Stimulated activated CD8-positive, alpha-beta memory T cell treated with anti-CD3 and anti-CD28 coated beads, Interleukin-2, amount 100 ng/mL, for 48 hours (primary cell): ENCODE data around the gene ANAPC1.
"Not testable (repeated sequence)": the region's sequence is repeated elsewhere in the genome, so short reads cannot be mapped to it uniquely, and the experiment has no call there.

Experiments used
- DNase-seq, 2 donors: peaks; one replicate each; pipeline ENCODE4 v3.0.0-alpha.2; 2020; ENCODE audit warnings: low read depth in 2 of 2

ANAPC1 gene

GRCh38 chr2:111729812-111730458 lies 154.1 kb downstream of the ANAPC1 start:
- DNase-seq, result not testable (repeated sequence)

GRCh38 chr2:111727611-111728110 lies 156.3 kb downstream of the ANAPC1 start:
- DNase-seq, result peak in 1 of 2 donors; percentile 28

- not testable (repeated sequence) for DNase-seq
These were observed 158.3 kb downstream of the ANAPC1 start for GRCh38 chr2:111725742-111726141.

- not testable (repeated sequence) for DNase-seq
These were observed 164.4 kb downstream of the ANAPC1 start for GRCh38 chr2:111719610-111720009.
